HG03095 (cell line): ENCODE results near the gene DPH6.

Source experiments
- ATAC-seq: cut with Tn5 transposase; IDR thresholded peaks from one replicate; pipeline ENCODE4 v1.9.1; 2021; ENCODE audit warnings: moderate library complexity; ENCODE audit not compliant: unreplicated experiment

The DPH6 gene

GRCh38 chr15:35545316-35545823 lies 595 bp downstream of the DPH6 start:
- peak; percentile 17 for ATAC-seq

GRCh38 chr15:35540885-35541284 lies 5.1 kb downstream of the DPH6 start:
- no peak for ATAC-seq

GRCh38 chr15:35540021-35540420 lies 5.9 kb downstream of the DPH6 start:
- no peak for ATAC-seq

GRCh38 chr15:35535365-35535916 lies 10.5 kb downstream of the DPH6 start:
- ATAC-seq: no peak

GRCh38 chr15:35533130-35534110 lies 12.5 kb downstream of the DPH6 start:
- no peak for ATAC-seq

GRCh38 chr15:35530698-35531097 lies 15.3 kb downstream of the DPH6 start:
- ATAC-seq: no peak

- ATAC-seq: no peak
Measured at GRCh38 chr15:35529784-35530183, 16.2 kb downstream of the DPH6 start.

GRCh38 chr15:35522061-35522460 lies 23.9 kb downstream of the DPH6 start:
- no peak for ATAC-seq

- peak; percentile 57 for ATAC-seq
Measured at GRCh38 chr15:35519541-35520149, 26.3 kb downstream of the DPH6 start.

- ATAC-seq: no peak
Measured at GRCh38 chr15:35519052-35519451, 26.9 kb downstream of the DPH6 start.

- no peak for ATAC-seq
Measured at GRCh38 chr15:35514759-35515158, 31.2 kb downstream of the DPH6 start.

GRCh38 chr15:35507932-35508638 lies 37.9 kb downstream of the DPH6 start:
- ATAC-seq: no peak

- ATAC-seq: no peak
Measured at GRCh38 chr15:35506272-35506870, 39.6 kb downstream of the DPH6 start.

- ATAC-seq: no peak
Measured at GRCh38 chr15:35505809-35506208, 40.2 kb downstream of the DPH6 start.

- ATAC-seq: no peak
Measured at GRCh38 chr15:35505141-35505540, 40.8 kb downstream of the DPH6 start.

GRCh38 chr15:35499723-35500122 lies 46.2 kb downstream of the DPH6 start:
- no peak for ATAC-seq

- ATAC-seq: peak; percentile 98
Measured at GRCh38 chr15:35496585-35496984, 49.4 kb downstream of the DPH6 start.

- ATAC-seq: no peak
Measured at GRCh38 chr15:35495080-35495479, 50.9 kb downstream of the DPH6 start.

GRCh38 chr15:35491999-35492398 lies 54.0 kb downstream of the DPH6 start:
- ATAC-seq: no peak

GRCh38 chr15:35491173-35491572 lies 54.8 kb downstream of the DPH6 start:
- no peak for ATAC-seq

- no peak for ATAC-seq
Measured at GRCh38 chr15:35490511-35490910, 55.5 kb downstream of the DPH6 start.
